Fibroblast of lung (primary cell): ENCODE measurements around the gene TLE2. TPM values are rescaled to one million over a fixed set of nuclear protein-coding genes. Genes with fewer than 3 reads are reported as not detected.

Experiments used
- DNase-seq, 2 donors: peaks; one replicate each; pipeline versions ENCODE4 v3.0.0 to v3.0.0-alpha.2; 2010; ENCODE audit warnings: low read depth in 2 of 2
- H2AFZ ChIP-seq: 2 replicates; pipeline ENCODE4 v1.5.1; 2012; ENCODE audit warnings: low read length, control low read depth, inconsistent platforms
- H3K27ac ChIP-seq: 2 replicates; pipeline ENCODE4 v1.5.1; 2011; ENCODE audit warnings: low read length, control low read depth; ENCODE audit not compliant: insufficient read depth
- H3K27me3 ChIP-seq: 2 replicates; pipeline ENCODE4 v1.5.1; 2011; ENCODE audit warnings: mild to moderate bottlenecking, low read length; ENCODE audit not compliant: control insufficient read depth, insufficient read depth
- H3K36me3 ChIP-seq: 2 replicates; pipeline ENCODE4 v1.5.1; 2011; ENCODE audit warnings: low read length; ENCODE audit not compliant: control insufficient read depth, insufficient read depth
- H3K4me1 ChIP-seq: 2 replicates; pipeline ENCODE4 v1.5.1; 2011; ENCODE audit warnings: low read length; ENCODE audit not compliant: control insufficient read depth, insufficient read depth; ENCODE audit errors: extremely low read depth
- H3K4me2 ChIP-seq: 2 replicates; pipeline ENCODE4 v1.5.1; 2011; ENCODE audit warnings: low read length, control low read depth; ENCODE audit not compliant: insufficient read depth; ENCODE audit errors: extremely low read depth
- H3K4me3 ChIP-seq, 4 experiments: fragments of 200-600 bp in 1 of 4; sonication (generic) in 1 of 4; replicated peaks in 1 of 4; 2 replicates each; pipeline ENCODE4 v1.5.1; 2011 to 2016; ENCODE audit warnings: low read length in 4 of 4, low read depth in 3 of 4, mild to moderate bottlenecking in 3 of 4, control low read depth in 2 of 4, inconsistent platforms in 1 of 4, mixed read lengths in 1 of 4; ENCODE audit not compliant: insufficient read depth in 1 of 4; ENCODE audit errors: control extremely low read depth in 1 of 4
- H3K79me2 ChIP-seq: 2 replicates; pipeline ENCODE4 v1.5.1; 2012; ENCODE audit warnings: mild to moderate bottlenecking, low read length, inconsistent platforms; ENCODE audit not compliant: control insufficient read depth, insufficient read depth
- H3K9ac ChIP-seq: 2 replicates; pipeline ENCODE4 v1.5.1; 2011; ENCODE audit warnings: mild to moderate bottlenecking, low read length, control low read depth; ENCODE audit not compliant: insufficient read depth
- H3K9me3 ChIP-seq: 2 replicates; pipeline ENCODE4 v1.5.1; 2012; ENCODE audit warnings: low read depth, low read length; ENCODE audit not compliant: control insufficient read depth, insufficient read depth
- H4K20me1 ChIP-seq: 2 replicates; pipeline ENCODE4 v1.5.1; 2011; ENCODE audit warnings: low read length; ENCODE audit not compliant: control insufficient read depth, insufficient read depth; ENCODE audit errors: extremely low read depth
- CTCF ChIP-seq, 2 donors: IDR thresholded peaks in 1 of 2; conservative IDR thresholded peaks in 1 of 2; 1 replicate in 1 of 2; 2 replicates in 1 of 2; pipeline ENCODE4 v1.5.1; 2011 to 2012; ENCODE audit warnings: low read length in 2 of 2, control low read depth in 1 of 2, inconsistent platforms in 1 of 2, low read depth in 1 of 2, mild to moderate bottlenecking in 1 of 2
- EZH2 ChIP-seq: IDR thresholded peaks from 2 replicates; pipeline ENCODE4 v1.5.1; 2012; ENCODE audit warnings: low read length, control low read depth, mild to moderate bottlenecking; ENCODE audit errors: missing control alignments
- polyA plus RNA-seq, 2 donors: library from polyadenylated mRNA; depleted of rRNA in 1 of 2; stranded (reverse) in 1 of 2; unstranded in 1 of 2; fragments of >200 nt; gene quantifications; 2 replicates each; pipeline ENCODE4 v1.2.1, GENCODE V29; 2011 to 2012; ENCODE audit warnings: missing spikeins in 1 of 2
- total RNA-seq: library from RNA; depleted of rRNA; stranded (reverse); fragments of >200 nt; gene quantifications from 2 replicates; pipeline ENCODE4 v1.2.1, GENCODE V29; 2014

TLE2 gene
- total and polyA plus RNA-seq, 2 donors (not counting 1 experiment from before 2014, with no cell fraction given), result 1.8 to 3.8 TPM

- H3K27ac ChIP-seq, result no peak overlapping the region
- no peaks in the 10 kb centered on the region for H3K9me3 ChIP-seq
- DNase-seq, result peak in 1 of 2 donors; percentile 55
- H3K4me3 ChIP-seq, result peak overlapping the region in 3 of 4 experiments; percentile 28 to 44 (median 41)
- no peaks in the 10 kb centered on the region for H3K27me3 ChIP-seq
- no peak for TF ChIP-seq CTCF (conservative IDR thresholded peaks at IDR 0.05 in 1 of 2, IDR thresholded peaks at IDR 0.05 in 1 of 2; ENCODE audit: low read depth in 1 of 2, low read length in 2 of 2)
- no peak for TF ChIP-seq EZH2
- H4K20me1 ChIP-seq, result no peaks in the 10 kb centered on the region
- H3K79me2 ChIP-seq, result no peaks in the 10 kb centered on the region
- H3K4me2 ChIP-seq, result peak overlapping the region; percentile 68
- H3K4me1 ChIP-seq, result no peaks in the 10 kb centered on the region
- no peak overlapping the region for H3K9ac ChIP-seq
- no peak overlapping the region for H2AFZ ChIP-seq
- no peaks in the 10 kb centered on the region for H3K36me3 ChIP-seq
These were observed 17.8 kb upstream of the TLE2 start for GRCh38 chr19:3046698-3047495.

GRCh38 chr19:3045885-3046697, 17.0 kb upstream of the TLE2 start:
- Histone ChIP-seq H3K9ac (no peak overlapping the region), H3K4me2 (no peak overlapping the region), H3K4me1 (no peaks in the 10 kb centered on the region), H2AFZ (no peak overlapping the region), H3K9me3 (no peaks in the 10 kb centered on the region), H3K27me3 (no peaks in the 10 kb centered on the region), H3K36me3 (no peaks in the 10 kb centered on the region), H3K27ac (no peak overlapping the region), H3K79me2 (no peaks in the 10 kb centered on the region), H4K20me1 (no peaks in the 10 kb centered on the region), H3K4me3 (no peak overlapping the region)
- DNase-seq, result no peak
- TF ChIP-seq CTCF (conservative IDR thresholded peaks at IDR 0.05 in 1 of 2, IDR thresholded peaks at IDR 0.05 in 1 of 2; ENCODE audit: low read depth in 1 of 2, low read length in 2 of 2), result no peak
- no peak for TF ChIP-seq EZH2

GRCh38 chr19:3045191-3045590, 16.1 kb upstream of the TLE2 start:
- TF ChIP-seq EZH2, result no peak
- Histone ChIP-seq H3K36me3 (no peaks in the 10 kb centered on the region), H3K27ac (no peak overlapping the region), H2AFZ (no peak overlapping the region), H3K9me3 (no peaks in the 10 kb centered on the region), H3K4me3 (no peak overlapping the region), H4K20me1 (no peaks in the 10 kb centered on the region), H3K4me2 (no peak overlapping the region), H3K4me1 (no peaks in the 10 kb centered on the region), H3K9ac (no peak overlapping the region), H3K27me3 (no peaks in the 10 kb centered on the region), H3K79me2 (no peaks in the 10 kb centered on the region)
- DNase-seq, result no peak
